Neural cell (in vitro differentiated cells): ENCODE data around the gene FIBCD1. TPM values are rescaled to one million over a fixed set of nuclear protein-coding genes. Genes with fewer than 3 reads are reported as not detected.

Experiments
- H2AFZ ChIP-seq: fragments of 200-600, 300-800 bp; sonication (generic), shearing (Covaris generic); 2 replicates; pipeline ENCODE4 v1.6.0; 2014; ENCODE audit warnings: low read depth, mild to moderate bottlenecking, antibody characterized with exemption, low read length, moderate library complexity
- H3F3A ChIP-seq: fragments of 200-600 bp; shearing (Covaris generic); 2 replicates; pipeline ENCODE4 v1.6.1; 2016; ENCODE audit warnings: mild to moderate bottlenecking, moderate library complexity, mixed read lengths, antibody characterized with exemption, low read length; ENCODE audit not compliant: insufficient read depth, poor library complexity, severe bottlenecking
- H3K27ac ChIP-seq: fragments of 200-600, 300-800 bp; sonication (generic), shearing (Covaris generic); 2 replicates; pipeline ENCODE4 v1.5.1; 2014; ENCODE audit warnings: mild to moderate bottlenecking, low read length, moderate library complexity
- H3K27me3 ChIP-seq: fragments of 300-800, 200-600 bp; sonication (generic), shearing (Covaris generic); 2 replicates; pipeline ENCODE4 v1.6.0; 2014; ENCODE audit warnings: mild to moderate bottlenecking, low read depth, low read length, moderate library complexity; ENCODE audit not compliant: insufficient read depth
- H3K36me3 ChIP-seq: fragments of 300-800, 200-600 bp; sonication (generic), shearing (Covaris generic); 2 replicates; pipeline ENCODE4 v1.5.1; 2014; ENCODE audit warnings: mild to moderate bottlenecking, antibody characterized with exemption, low read length, moderate library complexity; ENCODE audit not compliant: insufficient read depth
- H3K4me2 ChIP-seq: fragments of 300-800, 200-600 bp; sonication (generic), shearing (Covaris generic); 2 replicates; pipeline ENCODE4 v1.6.0; 2014; ENCODE audit warnings: mild to moderate bottlenecking, low read length
- H3K4me3 ChIP-seq: fragments of 300-800, 200-600 bp; sonication (generic), shearing (Covaris generic); 2 replicates; pipeline ENCODE4 v1.5.1; 2014; ENCODE audit warnings: mild to moderate bottlenecking, low read length, moderate library complexity
- H3K79me2 ChIP-seq: fragments of 200-600 bp; shearing (Covaris generic); replicated peaks from 2 replicates; pipeline ENCODE4 v1.6.0; 2014; ENCODE audit warnings: mild to moderate bottlenecking, low read length, moderate library complexity; ENCODE audit not compliant: insufficient read depth
- H3K9ac ChIP-seq: fragments of 300-800, 200-600 bp; sonication (generic), shearing (Covaris generic); 2 replicates; pipeline ENCODE4 v1.6.1; 2016; ENCODE audit warnings: mild to moderate bottlenecking, low read length, mixed read lengths
- H3K9me2 ChIP-seq: fragments of 200-600 bp; shearing (Covaris generic); 2 replicates; pipeline ENCODE4 v1.6.1; 2016; ENCODE audit warnings: mild to moderate bottlenecking, low read length, mixed read lengths; ENCODE audit not compliant: insufficient read depth
- H3K9me3 ChIP-seq: fragments of 200-600, 300-800 bp; sonication (generic), shearing (Covaris generic); 2 replicates; pipeline ENCODE4 v1.6.1; 2016; ENCODE audit warnings: mild to moderate bottlenecking, mixed run types, low read length, moderate library complexity, mixed read lengths
- H4K20me1 ChIP-seq: fragments of 200-600 bp; shearing (Covaris generic); 2 replicates; pipeline ENCODE4 v1.6.1; 2016; ENCODE audit warnings: mild to moderate bottlenecking, mixed run types; ENCODE audit not compliant: insufficient read depth
- EP300 ChIP-seq: fragments of 450-650 bp; conservative IDR thresholded peaks from 2 replicates; pipeline ENCODE4 v1.6.1; 2014; ENCODE audit warnings: antibody characterized with exemption, mild to moderate bottlenecking, moderate library complexity; ENCODE audit not compliant: poor library complexity, severe bottlenecking
- EZH2 ChIP-seq: fragments of 200-600, 300-800 bp; shearing (Covaris generic), sonication (generic); IDR thresholded peaks from 2 replicates; pipeline ENCODE4 v1.6.1; 2014; ENCODE audit warnings: antibody characterized with exemption, low read length, borderline replicate concordance, mild to moderate bottlenecking; ENCODE audit not compliant: insufficient read depth, poor library complexity, severe bottlenecking
- MXI1 ChIP-seq: fragments of 450-650 bp; conservative IDR thresholded peaks from 2 replicates; pipeline ENCODE4 v1.6.1; 2014; ENCODE audit warnings: antibody characterized with exemption, mild to moderate bottlenecking; ENCODE audit not compliant: poor library complexity, severe bottlenecking
- POLR2AphosphoS5 ChIP-seq: IDR thresholded peaks from 2 replicates; pipeline ENCODE4 v1.6.1; 2012
- RAD21 ChIP-seq: fragments of 450-650 bp; conservative IDR thresholded peaks from 2 replicates; pipeline ENCODE4 v1.6.1; 2014; ENCODE audit warnings: antibody characterized with exemption, mild to moderate bottlenecking, moderate library complexity
- REST ChIP-seq: IDR thresholded peaks from 2 replicates; pipeline ENCODE4 v1.6.1; 2012; ENCODE audit warnings: borderline replicate concordance
- SMC3 ChIP-seq: fragments of 450-650 bp; conservative IDR thresholded peaks from 2 replicates; pipeline ENCODE4 v1.6.1; 2014; ENCODE audit warnings: antibody characterized with exemption, mild to moderate bottlenecking, moderate library complexity; ENCODE audit not compliant: poor library complexity
- TAF1 ChIP-seq: IDR thresholded peaks from 2 replicates; pipeline ENCODE4 v1.6.1; 2012; ENCODE audit warnings: low read depth
- polyA plus RNA-seq: library from polyadenylated mRNA; depleted of rRNA; stranded (reverse); fragments of >200 nt; gene quantifications from 2 replicates; pipeline ENCODE4 v1.2.3, GENCODE V29; 2014

The FIBCD1 gene
- polyA plus RNA-seq, 1 donor from 2014 or later: 2.7 TPM

GRCh38 chr9:130897848-130898551 is 41.0 kb downstream of the FIBCD1 start:
- no peaks in the 10 kb centered on the region for H3K27me3 ChIP-seq
- no peak overlapping the region for H3K4me2 ChIP-seq
- no peaks in the 10 kb centered on the region for H3K36me3 ChIP-seq
- H3K9me3 ChIP-seq: no peaks in the 10 kb centered on the region
- peaks cover 3% of the 10 kb centered on the region for H3F3A ChIP-seq
- H3K27ac ChIP-seq: no peak overlapping the region
- H2AFZ ChIP-seq: no peak overlapping the region
- no peaks in the 10 kb centered on the region for H3K9me2 ChIP-seq
- no peak overlapping the region for H3K9ac ChIP-seq
- no peak overlapping the region for H3K4me3 ChIP-seq
- H3K79me2 ChIP-seq: no peaks in the 10 kb centered on the region
- TF ChIP-seq TAF1 (no peak), REST (no peak), POLR2AphosphoS5 (no peak), MXI1 (no peak), RAD21 (no peak), SMC3 (no peak), EP300 (no peak), EZH2 (no peak)
- no peaks in the 10 kb centered on the region for H4K20me1 ChIP-seq

GRCh38 chr9:130897105-130897751 is 41.8 kb downstream of the FIBCD1 start:
- Histone ChIP-seq H2AFZ (no peak overlapping the region), H3K79me2 (no peaks in the 10 kb centered on the region), H3K27me3 (no peaks in the 10 kb centered on the region), H4K20me1 (no peaks in the 10 kb centered on the region), H3K9me3 (no peaks in the 10 kb centered on the region), H3K9ac (no peak overlapping the region), H3K9me2 (no peaks in the 10 kb centered on the region), H3K27ac (no peak overlapping the region), H3K36me3 (no peaks in the 10 kb centered on the region), H3K4me3 (no peak overlapping the region), H3F3A (peaks cover 3% of the 10 kb centered on the region), H3K4me2 (no peak overlapping the region)
- no peak for TF ChIP-seq EP300
- TF ChIP-seq TAF1: no peak
- no peak for TF ChIP-seq POLR2AphosphoS5
- TF ChIP-seq EZH2: no peak
